Sigmoid colon (tissue), 4 donors: Measurements from ENCODE around the gene UNC45B.

Experiments used
- EP300 ChIP-seq, 4 donors: sonication (generic); formaldehyde crosslinking; IDR thresholded peaks; one replicate each; pipeline ENCODE4 v1.6.1; 2017; ENCODE audit warnings: antibody characterized with exemption in 4 of 4
- TF ChIP-seq, protein P1 (sequence below), 4 experiments: fragments of 450-650 bp in 3 of 4; fragments of 200-600 bp in 1 of 4; IDR thresholded peaks; one replicate each; pipeline ENCODE4 v1.5.1; 2016 to 2019; ENCODE audit warnings: antibody characterized with exemption in 4 of 4, mild to moderate bottlenecking in 3 of 4, moderate library complexity in 2 of 4

GRCh38 chr17:35099908-35100307, 47.7 kb upstream of the UNC45B start:
- TF ChIP-seq, protein P1, sequence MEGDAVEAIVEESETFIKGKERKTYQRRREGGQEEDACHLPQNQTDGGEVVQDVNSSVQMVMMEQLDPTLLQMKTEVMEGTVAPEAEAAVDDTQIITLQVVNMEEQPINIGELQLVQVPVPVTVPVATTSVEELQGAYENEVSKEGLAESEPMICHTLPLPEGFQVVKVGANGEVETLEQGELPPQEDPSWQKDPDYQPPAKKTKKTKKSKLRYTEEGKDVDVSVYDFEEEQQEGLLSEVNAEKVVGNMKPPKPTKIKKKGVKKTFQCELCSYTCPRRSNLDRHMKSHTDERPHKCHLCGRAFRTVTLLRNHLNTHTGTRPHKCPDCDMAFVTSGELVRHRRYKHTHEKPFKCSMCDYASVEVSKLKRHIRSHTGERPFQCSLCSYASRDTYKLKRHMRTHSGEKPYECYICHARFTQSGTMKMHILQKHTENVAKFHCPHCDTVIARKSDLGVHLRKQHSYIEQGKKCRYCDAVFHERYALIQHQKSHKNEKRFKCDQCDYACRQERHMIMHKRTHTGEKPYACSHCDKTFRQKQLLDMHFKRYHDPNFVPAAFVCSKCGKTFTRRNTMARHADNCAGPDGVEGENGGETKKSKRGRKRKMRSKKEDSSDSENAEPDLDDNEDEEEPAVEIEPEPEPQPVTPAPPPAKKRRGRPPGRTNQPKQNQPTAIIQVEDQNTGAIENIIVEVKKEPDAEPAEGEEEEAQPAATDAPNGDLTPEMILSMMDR (IDR thresholded peaks at IDR 0.05): no peak
- no peak for TF ChIP-seq EP300 (IDR thresholded peaks at IDR 0.05)
